GM13976 (cell line): ENCODE measurements around the gene KMT5B.

Experiments
- DNase-seq: peaks from one replicate; pipeline ENCODE4 v3.0.0; 2012; ENCODE audit warnings: low spot score
- in situ Hi-C: fragments of 300-500 bp; cut with MboI; formaldehyde crosslinking; loops from one replicate; pipeline ENCODE4 v1.12.0; 2022; ENCODE audit warnings: low sequenced_read_pairs, mixed read lengths, inconsistent platforms; ENCODE audit not compliant: unreplicated experiment
- TF ChIP-seq, protein P1 (sequence below): IDR thresholded peaks from 2 replicates; pipeline ENCODE4 v1.5.1; 2012; ENCODE audit warnings: borderline replicate concordance, mild to moderate bottlenecking; ENCODE audit not compliant: insufficient read depth; ENCODE audit errors: extremely low read depth, missing control alignments, control extremely low read depth

Gene KMT5B

DNA sequence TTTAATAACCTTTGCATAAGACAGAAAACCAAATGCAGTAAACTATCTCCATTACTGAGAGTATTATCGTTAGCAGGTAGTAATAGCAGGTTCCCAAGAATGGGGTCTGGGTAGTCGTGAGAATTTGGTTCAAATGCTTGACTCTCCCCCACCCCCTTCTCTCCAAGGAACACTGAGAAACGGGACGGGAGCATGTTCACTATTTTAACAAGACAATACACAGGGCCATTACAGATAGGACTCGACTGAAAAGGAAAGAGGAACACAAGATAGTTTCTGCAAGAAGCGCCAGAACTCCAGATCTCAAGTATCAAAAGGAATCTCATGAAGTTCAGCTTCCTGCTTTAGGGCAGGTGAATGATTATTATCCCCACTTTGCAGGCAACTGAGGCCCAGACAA, 27.0 kb downstream of the KMT5B start:
- TF ChIP-seq, protein P1, sequence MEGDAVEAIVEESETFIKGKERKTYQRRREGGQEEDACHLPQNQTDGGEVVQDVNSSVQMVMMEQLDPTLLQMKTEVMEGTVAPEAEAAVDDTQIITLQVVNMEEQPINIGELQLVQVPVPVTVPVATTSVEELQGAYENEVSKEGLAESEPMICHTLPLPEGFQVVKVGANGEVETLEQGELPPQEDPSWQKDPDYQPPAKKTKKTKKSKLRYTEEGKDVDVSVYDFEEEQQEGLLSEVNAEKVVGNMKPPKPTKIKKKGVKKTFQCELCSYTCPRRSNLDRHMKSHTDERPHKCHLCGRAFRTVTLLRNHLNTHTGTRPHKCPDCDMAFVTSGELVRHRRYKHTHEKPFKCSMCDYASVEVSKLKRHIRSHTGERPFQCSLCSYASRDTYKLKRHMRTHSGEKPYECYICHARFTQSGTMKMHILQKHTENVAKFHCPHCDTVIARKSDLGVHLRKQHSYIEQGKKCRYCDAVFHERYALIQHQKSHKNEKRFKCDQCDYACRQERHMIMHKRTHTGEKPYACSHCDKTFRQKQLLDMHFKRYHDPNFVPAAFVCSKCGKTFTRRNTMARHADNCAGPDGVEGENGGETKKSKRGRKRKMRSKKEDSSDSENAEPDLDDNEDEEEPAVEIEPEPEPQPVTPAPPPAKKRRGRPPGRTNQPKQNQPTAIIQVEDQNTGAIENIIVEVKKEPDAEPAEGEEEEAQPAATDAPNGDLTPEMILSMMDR = no peak
- in situ Hi-C loops = no loop called here
- no peak for DNase-seq

DNA sequence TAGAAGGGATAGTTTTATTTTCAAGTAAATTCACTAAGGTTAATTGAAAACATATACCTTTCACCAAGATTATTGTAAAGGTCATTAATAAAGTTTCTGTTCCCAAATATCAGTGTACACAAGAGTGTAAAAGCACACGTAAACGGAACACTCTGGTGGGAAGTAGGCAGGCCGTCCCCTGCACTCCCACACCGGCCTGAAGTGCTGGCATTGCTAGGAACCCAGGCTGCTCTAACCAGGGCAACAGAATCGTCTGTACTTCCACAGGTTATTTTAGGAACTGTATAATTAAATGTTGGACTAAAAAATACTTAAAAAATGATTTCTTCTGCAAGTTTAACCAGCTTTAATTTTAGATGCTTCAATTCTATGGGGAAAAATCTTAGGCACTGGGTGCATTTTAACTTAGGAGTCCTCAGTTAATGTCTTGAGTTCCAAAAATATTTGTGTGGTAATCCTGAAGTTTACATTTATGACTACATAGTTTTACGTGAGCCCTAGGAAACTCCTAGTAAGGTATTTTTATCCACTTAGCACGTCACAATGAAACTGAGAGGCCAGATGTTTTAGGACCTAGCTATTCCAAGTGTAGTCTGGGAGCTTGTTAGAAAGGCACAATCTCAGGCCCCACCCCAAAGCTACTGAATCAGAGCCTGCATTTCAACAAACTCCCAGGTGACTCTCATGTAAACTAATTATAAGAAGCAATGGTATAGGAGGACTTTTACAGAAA, 31.2 kb downstream of the KMT5B start:
- in situ Hi-C loops = no loop called here
- DNase-seq = no peak
- TF ChIP-seq, protein P1 = no peak

DNA sequence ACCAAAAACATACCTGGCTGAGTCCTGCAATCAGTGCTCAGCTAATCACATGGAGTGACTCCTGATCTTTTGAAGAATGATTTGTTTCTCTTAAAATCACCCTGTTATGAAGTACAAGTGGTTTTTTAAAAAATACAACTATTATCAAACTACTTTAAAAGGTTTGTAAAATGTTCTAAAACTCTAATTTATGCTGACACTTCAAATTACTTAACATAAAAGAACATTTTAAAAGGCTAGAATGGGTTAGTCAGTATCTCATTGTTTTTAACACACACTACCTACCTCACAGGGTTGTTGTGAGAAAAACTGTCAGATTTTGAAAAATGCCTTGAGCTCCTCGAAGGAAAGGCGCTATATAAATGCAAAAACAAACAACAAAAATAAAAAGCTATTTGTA, 33.2 kb downstream of the KMT5B start:
- no peak for DNase-seq
- in situ Hi-C loops = no loop called here
- TF ChIP-seq, protein P1 = no peak

- DNase-seq = no peak
- in situ Hi-C loops = no loop called here
- TF ChIP-seq, protein P1 = no peak
These were observed 35.2 kb downstream of the KMT5B start for GRCh38 chr11:68177877-68178276.

GRCh38 chr11:68173926-68174325, 39.2 kb downstream of the KMT5B start:
- DNase-seq = no peak
- in situ Hi-C loops = no loop called here
- TF ChIP-seq, protein P1 = no peak

- no peak for DNase-seq
- TF ChIP-seq, protein P1 = no peak
- in situ Hi-C loops = no loop called here
These were observed 43.7 kb downstream of the KMT5B start for GRCh38 chr11:68169442-68169841.
